OCI-LY3 (cell line): ENCODE measurements around the gene TFAP2A.

Experiments
- EZH2phosphoT487 ChIP-seq: fragments of 200-600 bp; shearing (Covaris generic); IDR thresholded peaks from 2 replicates; pipeline ENCODE4 v1.6.1; 2018; ENCODE audit warnings: antibody characterized with exemption, mixed run types, low read depth
- TF ChIP-seq, protein P1 (sequence below): fragments of 200-600, 300-600 bp; sonication (generic); IDR thresholded peaks from 2 replicates; pipeline ENCODE4 v1.5.1; 2014; ENCODE audit warnings: antibody characterized with exemption, low read length, low read depth

- TF ChIP-seq, protein P1, sequence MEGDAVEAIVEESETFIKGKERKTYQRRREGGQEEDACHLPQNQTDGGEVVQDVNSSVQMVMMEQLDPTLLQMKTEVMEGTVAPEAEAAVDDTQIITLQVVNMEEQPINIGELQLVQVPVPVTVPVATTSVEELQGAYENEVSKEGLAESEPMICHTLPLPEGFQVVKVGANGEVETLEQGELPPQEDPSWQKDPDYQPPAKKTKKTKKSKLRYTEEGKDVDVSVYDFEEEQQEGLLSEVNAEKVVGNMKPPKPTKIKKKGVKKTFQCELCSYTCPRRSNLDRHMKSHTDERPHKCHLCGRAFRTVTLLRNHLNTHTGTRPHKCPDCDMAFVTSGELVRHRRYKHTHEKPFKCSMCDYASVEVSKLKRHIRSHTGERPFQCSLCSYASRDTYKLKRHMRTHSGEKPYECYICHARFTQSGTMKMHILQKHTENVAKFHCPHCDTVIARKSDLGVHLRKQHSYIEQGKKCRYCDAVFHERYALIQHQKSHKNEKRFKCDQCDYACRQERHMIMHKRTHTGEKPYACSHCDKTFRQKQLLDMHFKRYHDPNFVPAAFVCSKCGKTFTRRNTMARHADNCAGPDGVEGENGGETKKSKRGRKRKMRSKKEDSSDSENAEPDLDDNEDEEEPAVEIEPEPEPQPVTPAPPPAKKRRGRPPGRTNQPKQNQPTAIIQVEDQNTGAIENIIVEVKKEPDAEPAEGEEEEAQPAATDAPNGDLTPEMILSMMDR, result no peak
- no peak for TF ChIP-seq EZH2phosphoT487
Measured at GRCh38 chr6:10347561-10348327, 67.1 kb downstream of the TFAP2A start.
